Amniotic epithelial cell (primary cell): ENCODE data around the gene CFH.
A peak's percentile ranks its signal among the peaks of the same experiment; 100 is the strongest.
"Not testable (repeated sequence)": the region's sequence is repeated elsewhere in the genome, so short reads cannot be mapped to it uniquely, and the experiment has no call there.

ENCODE experiments used
- DNase-seq: peaks from one replicate; pipeline ENCODE4 v3.0.0-alpha.2; 2010; ENCODE audit warnings: low read depth

CFH gene

DNA sequence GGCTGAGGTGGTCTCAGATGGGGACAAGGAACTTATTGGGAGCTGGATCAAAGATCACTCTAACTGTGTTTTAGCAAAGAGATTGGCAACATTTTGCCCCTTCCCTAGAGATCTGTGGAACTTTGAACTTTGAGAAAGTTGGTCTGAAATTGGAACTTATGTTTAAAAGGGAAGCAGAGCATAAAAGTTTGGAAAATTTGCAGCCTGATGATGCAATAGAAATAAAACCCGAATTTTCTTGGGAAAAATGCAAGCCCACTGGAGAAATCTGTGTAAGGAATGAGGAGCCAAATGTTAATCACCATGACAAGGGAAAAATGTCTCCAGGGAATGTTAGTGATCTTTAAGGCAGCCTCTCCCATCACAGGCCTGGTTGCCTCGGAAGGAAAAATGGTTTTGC is 17.2 kb downstream of the CFH start:
- no peak for DNase-seq

DNA sequence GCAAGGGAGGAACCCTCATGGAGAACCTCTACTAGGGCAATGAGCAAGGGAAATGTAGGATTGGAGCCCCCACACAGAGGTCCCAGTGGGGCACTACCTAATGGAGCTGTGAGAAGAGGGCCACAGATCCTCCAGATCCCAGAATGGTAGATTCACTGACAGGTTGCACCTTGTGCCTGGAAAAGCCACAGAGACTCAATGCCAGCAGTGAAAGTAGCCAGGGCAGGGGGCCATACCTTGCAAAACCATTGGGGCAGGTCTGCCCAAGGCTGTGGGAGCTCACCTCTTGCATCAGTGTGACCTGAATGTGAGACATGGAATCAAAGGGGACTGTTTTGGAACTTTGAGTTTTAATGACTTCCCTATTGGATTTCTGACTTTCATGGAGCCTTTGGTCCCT is 17.9 kb downstream of the CFH start:
- no peak for DNase-seq

- no peak for DNase-seq
These were observed 23.1 kb downstream of the CFH start for GRCh38 chr1:196674908-196675307.

- peak; percentile 64 for DNase-seq
These were observed 26.1 kb downstream of the CFH start for GRCh38 chr1:196677781-196678509.

DNA sequence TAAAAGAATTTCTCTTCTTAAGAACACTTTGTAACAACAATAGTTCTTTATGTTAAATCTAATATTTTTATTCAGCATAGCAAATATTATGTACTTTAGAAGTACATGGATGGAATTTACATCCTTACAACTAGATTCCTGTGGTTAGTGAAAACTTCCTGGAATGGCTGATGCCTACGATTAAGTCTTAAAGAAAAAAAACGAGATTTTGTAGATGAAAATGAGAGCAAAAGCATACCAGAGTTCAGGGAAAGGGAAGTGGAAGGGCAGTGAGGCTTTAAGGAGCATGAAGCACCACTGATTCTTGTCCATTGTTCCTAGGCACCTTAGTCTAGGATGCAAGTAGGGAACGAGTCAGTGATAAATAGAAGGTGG is 26.7 kb downstream of the CFH start:
- DNase-seq, result peak; percentile 78

- peak; percentile 28 for DNase-seq
These were observed 28.3 kb downstream of the CFH start for GRCh38 chr1:196680107-196680506.

- peak; percentile 25 for DNase-seq
These were observed 32.6 kb downstream of the CFH start for GRCh38 chr1:196684476-196684875.

DNA sequence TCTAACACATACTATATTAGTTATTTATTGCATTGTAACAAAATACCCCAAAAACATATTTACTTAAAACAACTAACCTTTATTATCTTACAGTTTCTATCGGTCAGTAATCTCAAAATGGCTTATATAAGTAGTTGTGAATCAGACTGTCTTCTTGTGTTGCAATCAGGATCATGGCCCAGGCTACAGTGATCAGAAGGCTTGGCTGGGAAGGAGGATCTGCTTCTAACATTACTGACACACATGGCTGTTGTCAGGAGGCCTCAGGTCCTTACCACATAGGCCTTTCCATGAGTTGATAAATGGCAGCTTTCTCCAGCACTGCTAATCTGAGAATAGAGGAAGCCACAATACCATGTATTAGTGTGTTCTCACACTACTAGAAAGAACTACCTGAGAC is 33.7 kb downstream of the CFH start:
- peak; percentile 80 for DNase-seq

DNA sequence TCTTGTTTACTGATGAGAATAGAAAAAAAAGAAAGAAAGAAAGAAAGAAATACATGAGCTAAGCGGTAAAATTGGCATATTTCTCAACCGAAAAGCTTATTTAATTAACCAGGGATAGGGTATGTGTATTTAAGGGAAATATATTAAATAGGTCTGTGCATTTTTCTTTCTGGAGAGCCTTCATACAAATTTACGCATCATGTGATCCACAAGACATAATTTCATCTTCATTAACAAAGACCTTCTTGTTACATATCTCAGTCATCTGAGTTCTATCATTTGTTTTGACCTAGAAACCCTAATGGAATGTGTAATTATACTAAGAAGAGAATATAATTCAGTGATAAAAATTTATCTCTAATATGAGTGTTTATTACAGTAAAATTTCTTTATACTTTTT is 37.2 kb downstream of the CFH start:
- no peak for DNase-seq

DNA sequence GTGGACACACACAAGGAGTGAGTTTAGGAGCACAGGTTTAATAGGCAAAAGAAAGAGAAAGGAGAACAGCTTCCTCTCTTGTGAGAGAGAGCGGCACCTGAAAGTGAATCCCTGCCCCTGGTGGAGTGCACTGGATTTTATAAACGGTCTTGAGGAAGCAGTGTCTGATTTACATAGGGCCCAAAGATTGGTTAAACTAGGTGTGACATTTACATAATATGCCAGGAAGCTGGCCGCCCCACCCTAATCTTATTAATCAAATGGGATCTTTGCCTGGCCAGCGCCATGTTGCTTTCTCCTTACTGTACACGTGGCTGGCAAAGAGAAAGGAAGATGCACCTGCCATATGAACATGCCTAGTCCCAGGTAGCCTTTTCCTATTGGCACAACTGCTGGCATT is 38.7 kb downstream of the CFH start:
- no peak for DNase-seq

GRCh38 chr1:196698993-196699392 is 47.1 kb downstream of the CFH start:
- peak; percentile 22 for DNase-seq

GRCh38 chr1:196701144-196701543 is 49.3 kb downstream of the CFH start:
- no peak for DNase-seq

DNA sequence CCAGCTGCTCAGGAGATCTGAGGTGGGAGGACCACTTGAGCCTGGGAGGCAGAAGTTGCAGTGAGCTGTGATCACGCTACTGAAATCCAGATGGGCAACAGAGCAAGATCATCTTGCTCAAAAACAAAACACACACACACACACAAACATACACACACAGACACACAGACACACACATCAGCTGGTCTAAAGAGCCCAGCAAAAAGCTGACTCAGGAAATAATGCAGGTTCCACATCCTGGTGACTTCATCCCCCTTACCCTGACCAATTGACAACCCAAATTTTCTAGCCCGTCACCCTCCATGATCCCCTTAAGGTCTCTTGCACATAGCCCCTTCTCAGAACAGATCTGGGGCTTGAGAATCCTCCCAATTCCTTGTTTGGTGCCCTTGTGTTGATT is 58.0 kb downstream of the CFH start:
- DNase-seq, result not testable (repeated sequence)

GRCh38 chr1:196717868-196718267 is 66.0 kb downstream of the CFH start:
- no peak for DNase-seq

- peak; percentile 58 for DNase-seq
These were observed 71.7 kb downstream of the CFH start for GRCh38 chr1:196723325-196724185.

DNA sequence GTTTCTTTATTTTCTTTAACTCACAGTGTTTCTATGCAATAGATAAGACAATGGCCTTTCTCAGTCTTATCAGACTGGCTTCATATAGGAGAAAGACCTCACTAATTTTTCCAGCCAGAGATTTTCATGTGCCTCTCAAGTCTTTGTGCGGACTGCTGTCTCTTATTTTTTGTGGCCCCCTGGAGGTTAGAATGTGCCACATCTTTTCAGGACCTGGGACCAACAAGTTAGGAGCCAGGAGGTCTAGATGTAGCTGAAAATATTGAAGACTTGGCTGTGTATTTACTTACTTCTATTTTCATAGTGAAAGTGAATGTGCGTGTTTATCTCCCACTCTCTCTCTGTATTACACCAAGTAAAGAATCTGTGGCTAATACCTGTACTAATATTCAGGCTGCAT is 80.7 kb downstream of the CFH start:
- DNase-seq, result no peak

DNA sequence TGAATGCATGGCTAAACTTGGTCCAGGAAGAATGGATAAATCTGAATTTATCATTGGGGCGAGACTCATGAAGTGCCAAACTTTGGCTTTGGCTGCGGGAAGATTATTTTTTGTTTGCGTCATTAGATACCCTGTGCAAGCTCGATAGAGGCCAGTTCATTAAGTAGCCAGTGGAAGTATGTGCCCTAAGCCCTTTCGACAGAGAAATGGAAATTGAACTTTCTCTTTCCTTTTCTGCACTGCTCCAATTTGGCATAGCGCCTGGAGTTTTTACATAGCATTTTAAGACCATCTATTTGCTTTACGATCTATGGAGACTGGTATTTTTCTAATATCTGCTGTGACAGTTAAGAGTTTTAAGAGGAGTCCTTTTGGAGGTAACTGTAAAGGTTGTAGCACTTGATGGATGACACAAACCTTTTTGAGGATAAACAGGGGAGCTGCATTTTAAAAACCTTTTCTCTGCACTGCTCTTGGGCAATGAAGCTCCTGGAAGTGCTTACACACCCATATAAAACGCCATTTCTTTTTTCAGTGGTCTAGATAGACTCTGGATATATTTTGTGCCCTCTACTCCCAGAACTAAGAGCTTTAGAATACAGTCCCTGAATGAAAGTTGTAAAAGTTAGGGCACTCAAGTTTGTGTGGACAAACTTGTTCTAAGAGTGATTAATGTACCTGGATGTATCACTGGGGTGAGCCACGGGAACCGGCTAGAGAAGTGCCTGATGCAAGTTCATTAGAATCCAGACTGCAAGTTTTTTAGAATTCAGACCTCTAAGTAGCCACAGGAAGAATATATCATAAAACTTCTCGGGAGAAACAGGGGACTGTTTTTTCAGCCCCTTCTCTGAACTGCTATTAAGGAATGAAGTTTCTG is 81.5 kb downstream of the CFH start:
- peak; percentile 14 for DNase-seq

DNA sequence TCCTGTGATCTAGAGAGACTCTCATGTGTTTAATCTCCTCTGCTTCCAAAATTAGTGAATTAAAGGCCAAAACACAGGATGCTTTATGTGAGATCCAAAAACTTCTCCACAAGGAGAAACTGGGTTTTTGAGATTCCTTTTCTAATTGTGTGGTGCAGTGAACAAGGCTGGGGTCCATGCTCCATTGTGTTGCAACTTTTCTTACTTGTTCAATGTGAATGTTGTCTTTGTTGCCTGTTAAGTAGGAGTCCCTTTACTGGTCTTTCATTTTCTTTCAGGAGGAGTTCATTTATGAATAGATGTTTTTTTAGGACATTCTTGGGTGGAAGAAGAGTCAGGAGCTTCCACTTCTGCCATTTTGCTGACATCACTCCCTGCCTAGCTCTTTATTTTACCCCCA is 82.2 kb downstream of the CFH start:
- no peak for DNase-seq

GRCh38 chr1:196734460-196734859 is 82.6 kb downstream of the CFH start:
- DNase-seq, result no peak

GRCh38 chr1:196738730-196739129 is 86.9 kb downstream of the CFH start:
- no peak for DNase-seq

- DNase-seq, result peak; percentile 40
These were observed 91.4 kb downstream of the CFH start for GRCh38 chr1:196743244-196743643.

GRCh38 chr1:196765019-196765740 is 113.3 kb downstream of the CFH start:
- not testable (repeated sequence) for DNase-seq
